ENCODE results near the gene ZNF433. TPM values are rescaled to one million over a fixed set of nuclear protein-coding genes. Genes with fewer than 3 reads are reported as not detected.
A peak's percentile ranks its signal among the peaks of the same experiment; 100 is the strongest.
"Not testable (repeated sequence)": the region's sequence is repeated elsewhere in the genome, so short reads cannot be mapped to it uniquely, and the experiment has no call there.

The ZNF433 gene
- total RNA-seq, 6 experiments from 2014 or later: 3.2 to 4.1 (median 3.8) TPM

DNA sequence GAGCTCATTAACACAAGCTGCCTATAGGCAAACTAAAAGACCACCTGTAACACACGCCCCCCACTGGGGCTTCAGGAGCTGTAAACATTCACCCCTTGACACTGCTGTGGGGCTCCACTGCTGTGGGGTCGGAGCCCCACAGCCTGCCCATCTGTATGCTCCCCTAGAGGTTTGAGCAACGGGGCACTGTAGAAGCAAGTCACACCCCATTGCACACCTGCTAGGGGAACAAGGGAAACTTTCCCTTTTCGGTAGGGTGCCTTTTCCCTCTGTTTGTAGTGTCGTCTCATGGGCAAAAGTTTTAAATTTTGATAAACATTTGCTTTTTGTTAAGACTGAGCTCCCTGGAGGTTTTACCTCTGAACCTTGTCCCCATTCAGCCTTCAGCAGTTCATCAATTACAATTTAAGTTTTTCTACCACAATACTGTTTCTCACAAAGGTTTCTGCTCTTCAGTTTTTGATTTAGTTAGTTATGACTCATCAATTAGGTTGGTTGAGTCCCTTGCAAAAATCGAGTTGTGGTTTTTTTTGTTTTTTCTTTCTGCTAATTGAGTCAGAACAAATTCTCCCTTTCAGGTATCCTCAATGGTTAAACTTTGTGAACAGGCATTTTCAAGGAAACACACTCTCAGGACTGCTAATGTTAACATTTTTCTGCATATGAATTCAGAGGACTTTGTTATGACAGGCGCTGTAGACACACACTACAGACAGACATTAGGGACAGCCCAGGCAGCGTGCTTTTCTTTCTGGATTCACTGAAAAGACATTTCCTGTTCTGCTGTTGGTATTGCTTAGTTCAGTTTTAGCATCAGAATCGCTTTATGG is 35.1 kb downstream of the ZNF433 start:
- no peak for TF ChIP-seq CTCF (IDR thresholded peaks at IDR 0.05)
- Mint-ChIP-seq H3K4me3 (peak overlapping the region; percentile 2; the same call in 1 of the 2 replicates), H3K27me3 (ENCODE audit: insufficient read depth) (no peaks in the 10 kb centered on the region), H3K9me3 (no peaks in the 10 kb centered on the region), H3K27ac (peak overlapping the region; percentile 30; the same call in 1 of the 2 replicates), H3K36me3 (ENCODE audit: low read depth) (peaks cover 22% of the 10 kb centered on the region), H3K4me1 (ENCODE audit: low read depth) (peaks cover 20% of the 10 kb centered on the region)
- DNase-seq: peak; percentile 11

DNA sequence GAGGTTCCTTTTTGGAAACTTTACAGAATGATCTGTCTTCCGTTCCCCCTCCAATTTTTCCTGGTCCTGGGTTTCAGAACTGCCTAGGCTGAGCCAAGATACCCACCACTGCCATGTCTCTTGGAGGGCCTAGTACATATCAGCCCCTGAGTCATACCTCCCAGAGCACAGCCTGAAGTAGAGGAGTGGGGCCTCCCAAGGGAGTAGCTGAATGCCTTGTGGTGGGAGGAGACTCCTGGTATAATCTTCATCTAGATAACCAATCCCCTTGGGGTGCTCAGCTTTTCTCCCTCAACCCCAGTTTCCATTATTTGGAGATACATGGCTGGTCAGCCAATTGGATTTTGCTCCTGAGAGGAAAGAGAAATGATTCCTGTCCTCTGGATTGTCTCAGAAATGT is 40.3 kb downstream of the ZNF433 start:
- H3K4me3 Mint-ChIP-seq: no peak overlapping the region
- H3K27me3 Mint-ChIP-seq (ENCODE audit: insufficient read depth): no peaks in the 10 kb centered on the region; the same call in 1 of the 2 replicates
- H3K9me3 Mint-ChIP-seq: no peaks in the 10 kb centered on the region
- peaks cover 24% of the 10 kb centered on the region for H3K36me3 Mint-ChIP-seq (ENCODE audit: low read depth)
- DNase-seq: no peak
- peaks cover 29% of the 10 kb centered on the region for H3K4me1 Mint-ChIP-seq (ENCODE audit: low read depth)
- no peak overlapping the region for H3K27ac Mint-ChIP-seq
- no peak for TF ChIP-seq CTCF (IDR thresholded peaks at IDR 0.05)

GRCh38 chr19:11991921-11992320 is 43.6 kb downstream of the ZNF433 start:
- peaks cover 31% of the 10 kb centered on the region for H3K4me1 Mint-ChIP-seq (ENCODE audit: low read depth)
- not testable (repeated sequence) for H3K9me3 Mint-ChIP-seq; H3K4me3 Mint-ChIP-seq; H3K27me3 Mint-ChIP-seq (ENCODE audit: insufficient read depth)
- peaks cover 12% of the 10 kb centered on the region for H3K36me3 Mint-ChIP-seq (ENCODE audit: low read depth)
- peak; percentile 27 for DNase-seq
- peak overlapping the region; percentile 57 for H3K27ac Mint-ChIP-seq

DNA sequence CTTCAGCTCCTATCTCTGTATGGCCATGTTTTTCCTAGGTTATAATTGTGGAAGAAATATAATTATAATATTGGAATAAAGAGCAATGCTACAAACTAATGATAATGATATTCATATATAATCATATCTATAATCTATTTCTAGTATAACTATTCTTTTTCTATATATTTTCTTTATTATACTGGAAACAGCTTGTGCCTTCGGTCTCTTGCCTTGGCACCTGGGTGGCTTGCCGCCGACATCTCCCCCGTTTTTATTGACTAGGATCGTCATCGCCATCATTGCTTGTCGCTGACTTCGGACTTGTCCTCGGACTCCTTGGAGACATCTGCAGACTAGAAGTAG is 46.4 kb downstream of the ZNF433 start:
- Mint-ChIP-seq H3K27ac (no peak overlapping the region), H3K4me3 (peak overlapping the region; percentile 99), H3K36me3 (ENCODE audit: low read depth) (no peaks in the 10 kb centered on the region), H3K9me3 (no peaks in the 10 kb centered on the region), H3K4me1 (ENCODE audit: low read depth) (peaks cover 31% of the 10 kb centered on the region), H3K27me3 (ENCODE audit: insufficient read depth) (no peaks in the 10 kb centered on the region; the same call in 1 of the 2 replicates)
- no peak for DNase-seq
- 0 out of 2 replicates have a peak, but pooled peaks have one; percentile 2 for TF ChIP-seq CTCF (IDR thresholded peaks at IDR 0.05)

DNA sequence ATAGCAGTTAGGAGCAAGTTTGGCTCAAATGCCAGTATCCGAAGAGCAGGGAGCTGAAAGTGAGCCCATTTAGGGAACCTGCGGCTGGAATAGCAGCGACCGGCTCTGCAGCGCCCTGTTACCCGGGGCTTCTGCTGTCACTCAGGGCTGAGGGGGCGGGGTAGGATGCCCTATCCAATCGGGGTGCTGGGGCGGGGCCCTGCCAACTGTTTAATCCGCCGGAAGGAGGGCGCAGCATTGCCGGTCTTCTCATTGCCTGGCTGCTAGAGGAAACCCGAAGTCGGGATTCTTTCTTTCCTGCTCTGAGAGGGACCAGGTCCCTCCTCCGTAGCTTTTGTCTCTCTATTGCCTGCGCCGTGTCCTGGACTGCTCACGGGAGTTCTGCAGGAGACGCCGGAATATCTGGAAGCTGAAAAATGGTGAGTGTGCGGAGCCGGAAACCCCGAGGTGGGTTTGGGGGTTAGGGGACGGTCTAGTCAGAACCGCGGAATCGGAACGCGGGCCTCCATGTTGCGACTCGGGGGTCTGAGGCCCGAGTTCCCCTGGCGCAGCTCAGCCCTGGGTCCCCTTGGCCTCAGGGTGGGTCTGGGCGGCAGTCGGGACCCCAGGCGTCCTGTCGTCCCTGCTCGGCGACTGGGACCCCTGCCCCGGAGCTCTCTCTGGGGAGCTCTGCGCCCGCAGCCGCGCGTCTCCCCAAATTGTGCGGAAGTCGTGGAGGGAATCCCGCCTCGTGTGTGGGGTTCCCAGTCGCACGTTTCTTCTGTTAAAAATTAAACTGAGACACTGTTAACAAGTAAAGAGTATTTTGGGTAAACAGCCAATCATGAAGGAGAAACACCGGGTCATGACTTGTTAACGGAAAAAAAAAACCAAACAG is 47.8 kb downstream of the ZNF433 start:
- no peaks in the 10 kb centered on the region; the same call in 1 of the 2 replicates for H3K36me3 Mint-ChIP-seq (ENCODE audit: low read depth)
- peak overlapping the region; percentile 97 for H3K27ac Mint-ChIP-seq
- TF ChIP-seq CTCF (IDR thresholded peaks at IDR 0.05): no peak
- H3K4me3 Mint-ChIP-seq: peak overlapping the region; percentile 99
- H3K9me3 Mint-ChIP-seq: peaks cover 4% of the 10 kb centered on the region; the same call in 1 of the 2 replicates
- DNase-seq: peak; percentile 92
- H3K4me1 Mint-ChIP-seq (ENCODE audit: low read depth): peaks cover 28% of the 10 kb centered on the region
- H3K27me3 Mint-ChIP-seq (ENCODE audit: insufficient read depth): no peaks in the 10 kb centered on the region; the same call in 1 of the 2 replicates
